Subcutaneous adipose tissue (tissue), 4 donors: ENCODE measurements around the gene DISP3. TPM values are rescaled to one million over a fixed set of nuclear protein-coding genes. Genes with fewer than 3 reads are reported as not detected.

Experiments
- total RNA-seq, 4 donors: library from RNA; depleted of rRNA; stranded (reverse); fragments of >200 nt; gene quantifications; one replicate each; pipeline ENCODE4 v1.1.0, GENCODE V29; 2016
- TF ChIP-seq, protein P1 (sequence below): fragments of 450-650 bp; IDR thresholded peaks from one replicate; pipeline ENCODE4 v1.5.1; 2016; ENCODE audit warnings: low read depth, mild to moderate bottlenecking, control low read depth, antibody characterized with exemption, moderate library complexity

Gene DISP3
- total RNA-seq, 4 donors from 2014 or later = not detected

- TF ChIP-seq, protein P1, sequence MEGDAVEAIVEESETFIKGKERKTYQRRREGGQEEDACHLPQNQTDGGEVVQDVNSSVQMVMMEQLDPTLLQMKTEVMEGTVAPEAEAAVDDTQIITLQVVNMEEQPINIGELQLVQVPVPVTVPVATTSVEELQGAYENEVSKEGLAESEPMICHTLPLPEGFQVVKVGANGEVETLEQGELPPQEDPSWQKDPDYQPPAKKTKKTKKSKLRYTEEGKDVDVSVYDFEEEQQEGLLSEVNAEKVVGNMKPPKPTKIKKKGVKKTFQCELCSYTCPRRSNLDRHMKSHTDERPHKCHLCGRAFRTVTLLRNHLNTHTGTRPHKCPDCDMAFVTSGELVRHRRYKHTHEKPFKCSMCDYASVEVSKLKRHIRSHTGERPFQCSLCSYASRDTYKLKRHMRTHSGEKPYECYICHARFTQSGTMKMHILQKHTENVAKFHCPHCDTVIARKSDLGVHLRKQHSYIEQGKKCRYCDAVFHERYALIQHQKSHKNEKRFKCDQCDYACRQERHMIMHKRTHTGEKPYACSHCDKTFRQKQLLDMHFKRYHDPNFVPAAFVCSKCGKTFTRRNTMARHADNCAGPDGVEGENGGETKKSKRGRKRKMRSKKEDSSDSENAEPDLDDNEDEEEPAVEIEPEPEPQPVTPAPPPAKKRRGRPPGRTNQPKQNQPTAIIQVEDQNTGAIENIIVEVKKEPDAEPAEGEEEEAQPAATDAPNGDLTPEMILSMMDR = no peak
Measured at GRCh38 chr1:11518016-11518701, 39.2 kb downstream of the DISP3 start.

GRCh38 chr1:11518791-11519628 lies 40.1 kb downstream of the DISP3 start:
- TF ChIP-seq, protein P1 = no peak

GRCh38 chr1:11519629-11520031 lies 40.7 kb downstream of the DISP3 start:
- TF ChIP-seq, protein P1 = no peak

DNA sequence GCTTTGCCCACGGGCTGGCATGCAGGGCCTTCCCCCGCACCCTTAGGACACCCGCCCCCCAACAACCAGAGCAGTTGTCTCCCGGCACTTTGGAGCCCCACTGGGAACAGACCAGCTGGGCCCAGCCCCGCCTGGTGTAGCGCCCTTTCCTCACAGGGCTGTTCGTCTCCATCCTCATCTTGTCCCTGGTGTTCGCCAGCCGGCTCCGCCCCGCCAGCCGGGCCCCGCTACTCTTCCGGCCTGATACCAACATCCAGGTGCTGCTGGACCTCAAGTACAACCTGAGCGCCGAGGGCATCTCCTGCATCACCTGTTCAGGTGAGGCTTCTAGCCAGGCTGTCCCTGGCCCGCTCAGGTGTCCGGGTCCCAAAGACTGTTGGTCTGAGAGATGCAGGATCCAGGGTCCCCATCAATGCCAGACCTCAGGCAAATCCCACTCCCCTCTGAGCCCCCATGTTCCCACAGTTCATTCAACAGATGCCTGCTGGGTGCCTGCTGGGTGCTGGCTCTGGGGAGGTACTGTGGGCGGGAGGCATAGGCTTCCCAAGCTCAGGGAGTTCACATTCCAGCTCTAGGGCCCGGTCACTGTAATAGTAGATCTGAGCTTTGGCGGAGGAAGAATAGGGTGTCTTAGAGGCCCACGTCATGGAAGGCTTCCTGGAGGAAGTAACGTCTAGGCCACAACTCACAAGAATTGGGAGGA lies 41.7 kb downstream of the DISP3 start:
- TF ChIP-seq, protein P1 = no peak

DNA sequence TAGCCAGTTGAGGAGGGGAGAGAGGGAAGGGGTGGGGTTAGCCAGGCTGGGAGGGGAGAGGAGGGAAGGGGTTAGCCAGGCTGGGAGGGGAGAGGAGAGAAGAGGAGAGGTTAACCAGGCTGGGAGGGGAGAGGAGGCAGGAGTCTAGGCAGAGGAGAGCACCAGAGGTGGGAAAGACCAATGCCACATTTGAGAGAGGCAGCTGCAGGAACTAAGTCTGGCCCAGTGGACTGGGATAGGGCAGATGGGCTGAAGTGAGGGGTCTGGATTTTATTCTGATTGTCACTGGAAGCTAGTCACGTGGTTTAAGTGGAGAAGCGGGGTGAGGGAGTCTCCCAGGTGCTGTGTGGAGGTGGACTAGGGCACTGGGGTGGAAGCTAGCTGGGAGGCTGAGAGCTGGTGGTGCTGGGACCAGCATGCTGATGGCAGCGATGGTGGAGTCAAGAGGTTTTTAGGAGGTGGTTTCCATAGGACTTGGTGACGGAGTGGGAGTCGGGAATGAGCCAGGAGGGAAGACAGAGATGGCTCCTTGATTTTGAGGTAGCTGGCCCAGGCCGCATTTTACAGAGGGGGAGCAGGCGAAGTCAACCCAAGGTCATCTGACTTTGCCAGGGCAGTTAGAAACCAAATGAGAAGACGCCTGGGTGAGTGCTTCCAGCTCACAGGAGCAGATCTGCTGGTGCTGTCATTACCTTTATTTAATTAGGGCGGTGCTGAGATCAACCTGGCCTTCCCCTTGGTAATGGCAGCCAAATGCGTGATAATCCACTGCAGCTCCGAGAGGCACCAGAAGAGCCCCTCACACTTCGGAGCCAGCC lies 42.8 kb downstream of the DISP3 start:
- TF ChIP-seq, protein P1 = no peak

- TF ChIP-seq, protein P1 = no peak
Measured at GRCh38 chr1:11522400-11523235, 43.7 kb downstream of the DISP3 start.
